PC-3 (cell line): Measurements from ENCODE around the gene SPRY4. TPM values are rescaled to one million over a fixed set of nuclear protein-coding genes. Genes with fewer than 3 reads are reported as not detected.

Source experiments
- ATAC-seq: fragments of 200-7000 bp; cut with Tn5 transposase; 2 replicates; pipeline ENCODE4 v1.9.1; 2020; ENCODE audit warnings: mild to moderate bottlenecking, moderate library complexity
- BruUV-seq: library from RNA; stranded (reverse); fragments of 400-500 nt; replicated peaks from 2 replicates; lab custom pipeline; 2021; lab: Mats Ljungman, UMichigan
- CTCF ChIA-PET: fragments of 300-600 bp; sonication (Branson Sonifier 250); formaldehyde crosslinking; loops from one replicate; lab custom pipeline; 2022; ENCODE audit warnings: antibody characterized with exemption; lab: Charles Lee
- POLR2A ChIA-PET: fragments of 300-600 bp; sonication (Branson Sonifier 250); formaldehyde crosslinking; loops from one replicate; lab custom pipeline; 2022; ENCODE audit warnings: antibody characterized with exemption; ENCODE audit not compliant: unreplicated experiment; lab: Charles Lee
- DNase-seq: peaks from one replicate; pipeline ENCODE4 v3.0.0-alpha.2; 2015
- H2AFZ ChIP-seq: fragments of 300-600 bp; sonication (generic); 2 replicates; pipeline ENCODE4 v1.6.0; 2016; ENCODE audit warnings: antibody characterized with exemption, low read length
- H3F3A ChIP-seq: fragments of 300-600 bp; sonication (generic); one replicate; pipeline ENCODE4 v1.6.0; 2017; ENCODE audit warnings: antibody characterized with exemption, low read length, control low read depth, mild to moderate bottlenecking; ENCODE audit not compliant: unreplicated experiment
- H3K27ac ChIP-seq: fragments of 300-600 bp; sonication (generic); 2 replicates; pipeline ENCODE4 v1.5.1; 2016; ENCODE audit warnings: mild to moderate bottlenecking, low read length
- H3K27me3 ChIP-seq: fragments of 300-600 bp; sonication (generic); 2 replicates; pipeline ENCODE4 v1.6.1; 2016; ENCODE audit warnings: low read length, mixed read lengths
- H3K36me3 ChIP-seq: fragments of 300-600 bp; sonication (generic); 2 replicates; pipeline ENCODE4 v1.6.1; 2016; ENCODE audit warnings: low read depth, mixed run types, low read length, mixed read lengths
- H3K4me1 ChIP-seq: fragments of 300-600 bp; sonication (generic); 2 replicates; pipeline ENCODE4 v1.5.1; 2016; ENCODE audit warnings: low read length; ENCODE audit not compliant: insufficient read depth
- H3K4me2 ChIP-seq: fragments of 300-600 bp; sonication (generic); 2 replicates; pipeline ENCODE4 v1.6.0; 2016; ENCODE audit warnings: low read length
- H3K4me3 ChIP-seq: fragments of 300-600 bp; sonication (generic); 2 replicates; pipeline ENCODE4 v1.5.1; 2016; ENCODE audit warnings: mild to moderate bottlenecking, low read length, mixed read lengths
- H3K79me2 ChIP-seq: fragments of 300-600 bp; sonication (generic); 2 replicates; pipeline ENCODE4 v1.6.1; 2017; ENCODE audit warnings: low read length, mixed read lengths
- H3K9ac ChIP-seq: fragments of 300-600 bp; sonication (generic); 2 replicates; pipeline ENCODE4 v1.6.0; 2016; ENCODE audit warnings: mild to moderate bottlenecking, low read length
- H3K9me2 ChIP-seq: fragments of 300-600 bp; sonication (generic); replicated peaks from 2 replicates; pipeline ENCODE4 v1.6.1; 2016; ENCODE audit warnings: mixed run types, low read length, mixed read lengths
- H3K9me3 ChIP-seq: fragments of 300-600 bp; sonication (generic); 2 replicates; pipeline ENCODE4 v1.6.1; 2016; ENCODE audit warnings: low read length, mixed read lengths
- H4K20me1 ChIP-seq: fragments of 300-600 bp; sonication (generic); 2 replicates; pipeline ENCODE4 v1.6.1; 2016; ENCODE audit warnings: low read length, mixed read lengths
- CTCF ChIP-seq: fragments of 300-600 bp; sonication (generic); conservative IDR thresholded peaks from 2 replicates; pipeline ENCODE4 v1.5.1; 2017; ENCODE audit warnings: antibody characterized with exemption, low read depth, mild to moderate bottlenecking, low read length
- EZH2 ChIP-seq: fragments of 300-600 bp; sonication (generic); IDR thresholded peaks from one replicate; pipeline ENCODE4 v1.6.1; 2017; ENCODE audit warnings: antibody characterized with exemption, mild to moderate bottlenecking, low read length; ENCODE audit not compliant: unreplicated experiment
- EZH2phosphoT487 ChIP-seq: fragments of 300-600 bp; sonication (generic); IDR thresholded peaks from 2 replicates; pipeline ENCODE4 v1.6.1; 2018; ENCODE audit warnings: mild to moderate bottlenecking, antibody characterized with exemption, low read length, borderline replicate concordance
- intact Hi-C: fragments of 100-400 bp; cut with micrococcal nuclease; formaldehyde crosslinking; loops from 2 replicates; pipeline ENCODE4 v1.9.0; 2023
- total RNA-seq: library from RNA; depleted of rRNA; stranded (reverse); fragments of >200 nt; gene quantifications from 2 replicates; pipeline ENCODE4 v1.2.3, GENCODE V29; 2014

SPRY4 gene
- total RNA-seq, 1 experiment from 2014 or later: 38.4 TPM

DNA sequence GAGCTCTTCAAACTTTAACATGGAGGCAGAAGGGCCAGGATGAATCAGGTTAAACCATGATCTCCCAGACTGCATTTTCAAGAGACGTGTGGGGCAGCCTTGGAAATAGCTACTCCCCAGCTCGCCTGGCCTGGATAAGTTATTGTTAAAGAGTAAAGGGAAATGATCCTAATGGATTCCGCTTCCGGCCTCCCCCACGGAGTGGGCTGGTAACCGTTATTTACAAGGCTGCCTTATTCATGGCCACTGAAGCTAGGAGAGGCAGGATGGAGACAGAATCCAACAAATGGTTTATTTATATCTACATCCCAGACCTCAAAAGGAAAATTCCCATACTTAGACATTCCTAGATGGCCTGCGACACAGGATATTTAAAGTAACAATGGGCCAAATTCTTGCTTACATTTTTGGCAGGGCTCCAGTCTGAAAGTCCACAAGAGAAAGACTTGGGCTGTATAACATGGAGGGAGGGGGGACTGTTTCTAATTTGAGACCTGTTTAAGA lies 27.9 kb downstream of the SPRY4 start:
- no peaks in the 10 kb centered on the region for H3K36me3 ChIP-seq
- no peaks in the 10 kb centered on the region for H4K20me1 ChIP-seq
- BruUV-seq: no TSS peak
- POLR2A ChIA-PET: no interaction called here
- H3K4me3 ChIP-seq: no peak overlapping the region
- intact Hi-C loops: no loop called here
- H3K27me3 ChIP-seq: no peaks in the 10 kb centered on the region
- H3F3A ChIP-seq: no peaks in the 10 kb centered on the region
- H3K9me3 ChIP-seq: no peaks in the 10 kb centered on the region
- no peak overlapping the region for H2AFZ ChIP-seq
- TF ChIP-seq CTCF (no peak), EZH2 (no peak), EZH2phosphoT487 (no peak)
- no peak overlapping the region for H3K27ac ChIP-seq
- DNase-seq: peak; percentile 3
- H3K4me1 ChIP-seq: 0 out of 2 replicates have a peak, but pooled peaks cover 9% of the 10 kb centered on the region
- H3K79me2 ChIP-seq: no peaks in the 10 kb centered on the region
- H3K9me2 ChIP-seq: no peaks in the 10 kb centered on the region
- CTCF ChIA-PET: no interaction called here
- H3K4me2 ChIP-seq: no peak overlapping the region
- ATAC-seq: no peak; the same call in 1 of the 2 replicates
- H3K9ac ChIP-seq: no peak overlapping the region

GRCh38 chr5:142295960-142296860 lies 28.6 kb downstream of the SPRY4 start:
- no peaks in the 10 kb centered on the region for H3K9me3 ChIP-seq
- H3K27me3 ChIP-seq: no peaks in the 10 kb centered on the region
- DNase-seq: no peak
- H3K27ac ChIP-seq: no peak overlapping the region
- ATAC-seq: no peak
- no peaks in the 10 kb centered on the region for H4K20me1 ChIP-seq
- intact Hi-C loops: no loop called here
- TF ChIP-seq CTCF (no peak), EZH2 (no peak), EZH2phosphoT487 (no peak)
- H3K4me2 ChIP-seq: no peak overlapping the region
- H2AFZ ChIP-seq: no peak overlapping the region
- H3F3A ChIP-seq: no peaks in the 10 kb centered on the region
- H3K36me3 ChIP-seq: no peaks in the 10 kb centered on the region
- no peaks in the 10 kb centered on the region for H3K79me2 ChIP-seq
- BruUV-seq: no TSS peak
- POLR2A ChIA-PET: no interaction called here
- no peaks in the 10 kb centered on the region for H3K9me2 ChIP-seq
- H3K9ac ChIP-seq: no peak overlapping the region
- 0 out of 2 replicates have a peak, but pooled peaks cover 9% of the 10 kb centered on the region for H3K4me1 ChIP-seq
- no peak overlapping the region for H3K4me3 ChIP-seq
- CTCF ChIA-PET: no interaction called here
